ENCODE data around the gene POTEM. TPM values are rescaled to one million over a fixed set of nuclear protein-coding genes. Genes with fewer than 3 reads are reported as not detected.
A peak's percentile ranks its signal among the peaks of the same experiment; 100 is the strongest.
"Not testable (repeated sequence)": the region's sequence is repeated elsewhere in the genome, so short reads cannot be mapped to it uniquely, and the experiment has no call there.

Gene POTEM
- total RNA-seq, 1 donor from 2014 or later = not detected

DNA sequence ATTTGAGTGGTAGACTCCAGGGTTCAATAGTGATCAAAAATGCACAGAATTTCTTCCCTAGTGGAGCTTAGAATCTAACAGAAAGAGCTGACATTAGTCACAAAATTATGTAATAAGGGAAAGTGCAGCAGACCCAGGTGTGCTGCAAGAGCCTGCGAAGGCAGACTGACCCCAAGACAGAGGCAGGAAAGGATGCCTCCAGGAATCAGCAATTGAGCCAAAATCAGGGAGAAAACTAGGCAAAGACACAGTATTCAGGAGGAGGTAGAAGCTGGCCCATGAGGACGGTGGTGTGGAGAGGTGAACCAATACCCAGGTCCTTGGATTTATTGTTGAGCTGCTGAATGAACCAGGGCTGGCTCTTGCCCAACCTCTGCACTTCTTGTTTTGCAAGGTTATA lies 76.2 kb downstream of the POTEM start:
- not testable (repeated sequence) for H3K27me3 Mint-ChIP-seq (ENCODE audit: unreplicated experiment); H3K36me3 Mint-ChIP-seq (ENCODE audit: unreplicated experiment); H3K4me3 Mint-ChIP-seq (ENCODE audit: unreplicated experiment); H3K27ac Mint-ChIP-seq (ENCODE audit: unreplicated experiment); H3K9me3 Mint-ChIP-seq (ENCODE audit: unreplicated experiment); H3K4me1 Mint-ChIP-seq (ENCODE audit: unreplicated experiment)
- peak; percentile 78 for DNase-seq (ENCODE audit: extremely low spot score, unreplicated experiment)

All from osteocyte (in vitro differentiated cells).